Measurements from ENCODE around the gene ICAM2.

The ICAM2 gene

GRCh38 chr17:64060331-64060730 is 39.9 kb upstream of the ICAM2 start:
- Histone ChIP-seq H3K27me3 (ENCODE audit: control insufficient read depth in 1 of 2, insufficient read depth in 2 of 2, low read length in 2 of 2) (no peaks in the 10 kb centered on the region), H3K9ac (ENCODE audit: low read depth in 1 of 2, low read length in 2 of 2) (peak overlapping the region in 1 of 2 donors; percentile 2), H3K9me3 (ENCODE audit: control insufficient read depth in 1 of 2, low read length in 2 of 2) (no peaks in the 10 kb centered on the region), H3K27ac (ENCODE audit: low read depth, low read length) (no peak overlapping the region), H3K36me3 (ENCODE audit: control insufficient read depth in 1 of 2, insufficient read depth in 2 of 2, low read length in 2 of 2) (peaks cover 22 to 62% of the 10 kb centered on the region in 2 donors), H3K4me3 (ENCODE audit: low read depth in 1 of 2, low read length in 2 of 2) (peak overlapping the region in 1 of 2 donors; percentile 7), H3K4me1 (ENCODE audit: control insufficient read depth in 1 of 2, insufficient read depth in 2 of 2, low read length in 2 of 2) (peaks cover 45 to 57% of the 10 kb centered on the region in 2 donors)

GRCh38 chr17:64059756-64060155 is 39.3 kb upstream of the ICAM2 start:
- peak overlapping the region in 1 of 2 donors; percentile 7 for H3K4me3 ChIP-seq (ENCODE audit: low read depth in 1 of 2, low read length in 2 of 2)
- H3K9ac ChIP-seq (ENCODE audit: low read depth in 1 of 2, low read length in 2 of 2): peak overlapping the region in 1 of 2 donors; percentile 2
- H3K27ac ChIP-seq (ENCODE audit: low read depth, low read length): peak overlapping the region; percentile 15
- no peaks in the 10 kb centered on the region for H3K27me3 ChIP-seq (ENCODE audit: control insufficient read depth in 1 of 2, insufficient read depth in 2 of 2, low read length in 2 of 2)
- peaks cover 39 to 51% of the 10 kb centered on the region in 2 donors for H3K4me1 ChIP-seq (ENCODE audit: control insufficient read depth in 1 of 2, insufficient read depth in 2 of 2, low read length in 2 of 2)
- no peaks in the 10 kb centered on the region for H3K9me3 ChIP-seq (ENCODE audit: control insufficient read depth in 1 of 2, low read length in 2 of 2)
- peaks cover 20 to 62% of the 10 kb centered on the region in 2 donors for H3K36me3 ChIP-seq (ENCODE audit: control insufficient read depth in 1 of 2, insufficient read depth in 2 of 2, low read length in 2 of 2)

- H3K27ac ChIP-seq (ENCODE audit: low read depth, low read length): no peak overlapping the region
- H3K4me1 ChIP-seq (ENCODE audit: control insufficient read depth in 1 of 2, insufficient read depth in 2 of 2, low read length in 2 of 2): peaks cover 29 to 41% of the 10 kb centered on the region in 2 donors
- H3K36me3 ChIP-seq (ENCODE audit: control insufficient read depth in 1 of 2, insufficient read depth in 2 of 2, low read length in 2 of 2): peaks cover 26 to 70% of the 10 kb centered on the region in 2 donors
- no peaks in the 10 kb centered on the region for H3K9me3 ChIP-seq (ENCODE audit: control insufficient read depth in 1 of 2, low read length in 2 of 2)
- no peak overlapping the region for H3K4me3 ChIP-seq (ENCODE audit: low read depth in 1 of 2, low read length in 2 of 2)
- no peak overlapping the region for H3K9ac ChIP-seq (ENCODE audit: low read depth in 1 of 2, low read length in 2 of 2)
- no peaks in the 10 kb centered on the region for H3K27me3 ChIP-seq (ENCODE audit: control insufficient read depth in 1 of 2, insufficient read depth in 2 of 2, low read length in 2 of 2)
These were observed 38.2 kb upstream of the ICAM2 start for GRCh38 chr17:64058621-64059020.

- Histone ChIP-seq H3K4me1 (ENCODE audit: control insufficient read depth in 1 of 2, insufficient read depth in 2 of 2, low read length in 2 of 2) (peaks cover 20 to 32% of the 10 kb centered on the region in 2 donors), H3K9ac (ENCODE audit: low read depth in 1 of 2, low read length in 2 of 2) (no peak overlapping the region), H3K27me3 (ENCODE audit: control insufficient read depth in 1 of 2, insufficient read depth in 2 of 2, low read length in 2 of 2) (no peaks in the 10 kb centered on the region), H3K4me3 (ENCODE audit: low read depth in 1 of 2, low read length in 2 of 2) (no peak overlapping the region), H3K27ac (ENCODE audit: low read depth, low read length) (no peak overlapping the region), H3K36me3 (ENCODE audit: control insufficient read depth in 1 of 2, insufficient read depth in 2 of 2, low read length in 2 of 2) (peaks cover 30 to 79% of the 10 kb centered on the region in 2 donors), H3K9me3 (ENCODE audit: control insufficient read depth in 1 of 2, low read length in 2 of 2) (no peaks in the 10 kb centered on the region)
These were observed 37.3 kb upstream of the ICAM2 start for GRCh38 chr17:64057701-64058263.

- no peak overlapping the region for H3K4me3 ChIP-seq (ENCODE audit: low read depth in 1 of 2, low read length in 2 of 2)
- peak overlapping the region; percentile 12 for H3K27ac ChIP-seq (ENCODE audit: low read depth, low read length)
- H3K27me3 ChIP-seq (ENCODE audit: control insufficient read depth in 1 of 2, insufficient read depth in 2 of 2, low read length in 2 of 2): no peaks in the 10 kb centered on the region
- H3K9me3 ChIP-seq (ENCODE audit: control insufficient read depth in 1 of 2, low read length in 2 of 2): no peaks in the 10 kb centered on the region
- H3K4me1 ChIP-seq (ENCODE audit: control insufficient read depth in 1 of 2, insufficient read depth in 2 of 2, low read length in 2 of 2): peaks cover 19 to 25% of the 10 kb centered on the region in 2 donors
- H3K9ac ChIP-seq (ENCODE audit: low read depth in 1 of 2, low read length in 2 of 2): peak overlapping the region in 1 of 2 donors; percentile 27
- peaks cover 34 to 82% of the 10 kb centered on the region in 2 donors for H3K36me3 ChIP-seq (ENCODE audit: control insufficient read depth in 1 of 2, insufficient read depth in 2 of 2, low read length in 2 of 2)
These were observed 36.0 kb upstream of the ICAM2 start for GRCh38 chr17:64056269-64057005.

- Histone ChIP-seq H3K9ac (ENCODE audit: low read depth in 1 of 2, low read length in 2 of 2) (no peak overlapping the region), H3K27me3 (ENCODE audit: control insufficient read depth in 1 of 2, insufficient read depth in 2 of 2, low read length in 2 of 2) (no peaks in the 10 kb centered on the region), H3K4me3 (ENCODE audit: low read depth in 1 of 2, low read length in 2 of 2) (no peak overlapping the region), H3K36me3 (ENCODE audit: control insufficient read depth in 1 of 2, insufficient read depth in 2 of 2, low read length in 2 of 2) (peaks cover 38 to 83% of the 10 kb centered on the region in 2 donors), H3K9me3 (ENCODE audit: control insufficient read depth in 1 of 2, low read length in 2 of 2) (no peaks in the 10 kb centered on the region), H3K27ac (ENCODE audit: low read depth, low read length) (no peak overlapping the region), H3K4me1 (ENCODE audit: control insufficient read depth in 1 of 2, insufficient read depth in 2 of 2, low read length in 2 of 2) (peaks cover 13 to 19% of the 10 kb centered on the region in 2 donors)
These were observed 35.0 kb upstream of the ICAM2 start for GRCh38 chr17:64055183-64056142.

- Histone ChIP-seq H3K9me3 (ENCODE audit: control insufficient read depth in 1 of 2, low read length in 2 of 2) (no peaks in the 10 kb centered on the region), H3K27me3 (ENCODE audit: control insufficient read depth in 1 of 2, insufficient read depth in 2 of 2, low read length in 2 of 2) (no peaks in the 10 kb centered on the region), H3K4me1 (ENCODE audit: control insufficient read depth in 1 of 2, insufficient read depth in 2 of 2, low read length in 2 of 2) (peaks cover 6 to 12% of the 10 kb centered on the region in 2 donors), H3K4me3 (ENCODE audit: low read depth in 1 of 2, low read length in 2 of 2) (no peak overlapping the region), H3K27ac (ENCODE audit: low read depth, low read length) (no peak overlapping the region), H3K36me3 (ENCODE audit: control insufficient read depth in 1 of 2, insufficient read depth in 2 of 2, low read length in 2 of 2) (peaks cover 49 to 84% of the 10 kb centered on the region in 2 donors), H3K9ac (ENCODE audit: low read depth in 1 of 2, low read length in 2 of 2) (no peak overlapping the region)
These were observed 33.9 kb upstream of the ICAM2 start for GRCh38 chr17:64054304-64054703.

GRCh38 chr17:64053101-64053500 is 32.7 kb upstream of the ICAM2 start:
- H3K36me3 ChIP-seq (ENCODE audit: control insufficient read depth in 1 of 2, insufficient read depth in 2 of 2, low read length in 2 of 2): peaks cover 49 to 87% of the 10 kb centered on the region in 2 donors
- no peak overlapping the region for H3K9ac ChIP-seq (ENCODE audit: low read depth in 1 of 2, low read length in 2 of 2)
- no peak overlapping the region for H3K27ac ChIP-seq (ENCODE audit: low read depth, low read length)
- no peak overlapping the region for H3K4me3 ChIP-seq (ENCODE audit: low read depth in 1 of 2, low read length in 2 of 2)
- H3K9me3 ChIP-seq (ENCODE audit: control insufficient read depth in 1 of 2, low read length in 2 of 2): no peaks in the 10 kb centered on the region
- peaks cover 6 to 12% of the 10 kb centered on the region in 2 donors for H3K4me1 ChIP-seq (ENCODE audit: control insufficient read depth in 1 of 2, insufficient read depth in 2 of 2, low read length in 2 of 2)
- no peaks in the 10 kb centered on the region for H3K27me3 ChIP-seq (ENCODE audit: control insufficient read depth in 1 of 2, insufficient read depth in 2 of 2, low read length in 2 of 2)

- no peak overlapping the region for H3K4me3 ChIP-seq (ENCODE audit: low read depth in 1 of 2, low read length in 2 of 2)
- no peak overlapping the region for H3K27ac ChIP-seq (ENCODE audit: low read depth, low read length)
- H3K4me1 ChIP-seq (ENCODE audit: control insufficient read depth in 1 of 2, insufficient read depth in 2 of 2, low read length in 2 of 2): peaks cover 3% of the 10 kb centered on the region in 2 donors
- H3K9ac ChIP-seq (ENCODE audit: low read depth in 1 of 2, low read length in 2 of 2): no peak overlapping the region
- H3K36me3 ChIP-seq (ENCODE audit: control insufficient read depth in 1 of 2, insufficient read depth in 2 of 2, low read length in 2 of 2): peaks cover 50 to 96% of the 10 kb centered on the region in 2 donors
- no peaks in the 10 kb centered on the region for H3K9me3 ChIP-seq (ENCODE audit: control insufficient read depth in 1 of 2, low read length in 2 of 2)
- no peaks in the 10 kb centered on the region for H3K27me3 ChIP-seq (ENCODE audit: control insufficient read depth in 1 of 2, insufficient read depth in 2 of 2, low read length in 2 of 2)
These were observed 30.7 kb upstream of the ICAM2 start for GRCh38 chr17:64051153-64051552.
